ENCODE results near the gene TIRAP.

TIRAP gene

GRCh38 chr11:126327281-126328000, 44.5 kb downstream of the TIRAP start:
- no peak for DNase-seq

- DNase-seq, result no peak
Observed at GRCh38 chr11:126328001-126328390, 45.1 kb downstream of the TIRAP start.

- no peak for DNase-seq
Observed at GRCh38 chr11:126328444-126328843, 45.6 kb downstream of the TIRAP start.

DNA sequence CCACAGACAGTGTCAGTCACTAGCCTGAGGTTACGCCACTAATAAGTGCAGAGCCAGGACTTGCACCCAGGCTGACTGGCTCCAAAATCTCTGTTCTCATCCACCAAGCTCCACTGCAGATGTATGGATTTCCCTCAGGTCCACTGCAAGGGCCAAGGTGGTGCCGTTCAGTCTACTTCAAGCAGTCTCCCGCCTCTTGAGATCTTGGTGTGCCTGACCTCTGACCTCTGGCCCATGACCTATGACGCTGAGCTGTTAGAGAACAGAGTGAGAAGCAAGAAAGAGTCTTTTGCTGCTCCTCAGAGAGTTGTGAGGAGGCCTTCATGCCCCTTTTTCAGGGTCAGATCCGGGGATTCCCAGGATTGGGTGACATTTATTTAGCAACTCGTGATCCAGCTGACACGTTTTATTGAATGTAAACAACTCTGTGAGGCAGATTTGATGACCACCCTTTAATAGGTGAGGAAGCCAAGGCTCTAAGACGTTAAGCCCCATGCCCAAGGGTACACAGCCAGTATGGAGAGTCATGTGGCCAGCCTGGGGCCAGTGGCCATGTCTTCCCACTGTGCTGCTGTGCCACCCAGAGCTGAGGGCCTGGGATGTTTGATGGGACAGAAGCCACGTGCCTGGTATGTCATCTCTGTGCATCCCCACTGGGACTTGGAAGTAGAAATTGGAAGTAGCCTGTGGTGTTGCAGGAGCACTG, 46.2 kb downstream of the TIRAP start:
- no peak for DNase-seq

DNA sequence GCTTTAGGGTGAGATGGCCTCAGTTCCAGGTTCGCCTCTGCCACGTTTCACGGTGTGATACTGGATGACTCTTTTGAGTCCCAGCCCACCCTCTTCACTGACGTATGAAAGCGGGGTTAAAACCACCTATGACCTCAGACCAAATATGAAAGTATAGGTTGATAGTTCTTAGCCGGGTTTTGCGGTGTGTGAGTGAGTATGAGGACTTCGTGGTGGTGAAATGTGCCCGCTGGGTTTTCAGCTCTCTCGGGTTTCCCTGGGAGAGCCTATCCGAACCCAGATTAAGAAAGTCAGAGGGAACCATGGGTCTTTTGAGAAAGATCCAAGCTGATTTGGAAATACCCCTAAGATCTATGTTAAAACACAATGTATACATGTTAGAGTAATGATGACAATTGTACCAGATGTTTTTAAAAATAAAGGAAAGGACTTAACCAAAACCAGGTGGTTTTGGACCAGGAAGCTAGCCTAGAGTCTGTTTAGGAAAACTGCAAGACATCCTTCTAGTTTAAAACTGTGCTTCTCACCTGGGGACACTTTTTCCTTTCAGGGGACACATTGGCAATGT, 46.8 kb downstream of the TIRAP start:
- DNase-seq, result peak; percentile 27 to 34

DNA sequence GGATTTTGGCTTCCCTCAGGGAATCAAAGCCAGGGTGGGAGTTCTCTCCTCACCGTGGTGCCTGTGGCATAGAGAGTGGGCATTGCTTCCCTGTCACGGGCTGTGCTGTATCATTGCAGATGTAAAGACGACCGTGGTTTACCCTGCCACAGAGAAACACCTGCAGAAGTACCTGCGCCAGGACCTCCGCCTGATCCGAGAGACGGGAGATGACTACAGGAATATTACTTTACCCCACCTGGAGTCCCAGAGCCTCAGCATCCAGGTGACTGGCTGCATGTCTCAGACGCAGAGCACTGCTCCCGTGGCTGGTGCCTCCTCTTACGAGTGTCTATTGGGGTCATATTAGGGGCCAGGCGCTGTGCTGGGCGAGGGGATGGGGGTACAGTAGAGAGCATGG, 48.4 kb downstream of the TIRAP start:
- no peak for DNase-seq

GRCh38 chr11:126332221-126332711, 49.4 kb downstream of the TIRAP start:
- peak; percentile 32 to 36 for DNase-seq

DNA sequence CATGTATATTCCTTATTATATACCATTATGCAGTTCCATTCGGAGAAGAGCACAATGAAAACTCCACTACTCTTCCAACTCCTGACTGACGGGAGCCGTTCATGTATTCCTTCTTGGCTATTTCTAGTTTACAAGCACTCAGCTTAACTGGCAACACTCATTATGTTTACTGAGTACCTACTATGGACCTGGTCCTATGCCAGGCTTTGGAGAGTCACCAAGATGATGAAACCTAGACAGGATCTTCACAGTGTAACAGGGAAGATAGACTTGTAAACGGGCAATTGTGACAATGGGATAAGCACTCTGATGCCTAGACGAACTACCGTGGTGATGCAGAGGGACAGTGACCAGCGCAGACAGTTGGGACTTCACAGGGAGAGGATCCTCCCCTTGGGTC, 50.2 kb downstream of the TIRAP start:
- no peak for DNase-seq

GRCh38 chr11:126334659-126335462, 52.0 kb downstream of the TIRAP start:
- no peak for DNase-seq

DNA sequence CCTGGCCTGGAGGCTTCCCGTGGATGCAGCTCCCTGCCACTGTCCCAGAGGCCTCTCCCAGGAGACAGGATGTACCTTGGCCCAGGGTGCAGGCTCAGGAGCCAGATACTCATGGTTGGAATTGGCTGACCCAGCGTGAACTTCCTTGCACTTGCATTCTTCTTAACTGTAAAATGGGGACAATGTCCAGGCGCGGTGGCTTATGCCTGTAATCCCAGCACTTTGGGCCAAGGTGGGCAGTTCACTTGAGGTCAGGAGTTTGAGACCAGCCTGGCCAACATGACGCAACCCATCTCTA, 52.5 kb downstream of the TIRAP start:
- no peak for DNase-seq

DNA sequence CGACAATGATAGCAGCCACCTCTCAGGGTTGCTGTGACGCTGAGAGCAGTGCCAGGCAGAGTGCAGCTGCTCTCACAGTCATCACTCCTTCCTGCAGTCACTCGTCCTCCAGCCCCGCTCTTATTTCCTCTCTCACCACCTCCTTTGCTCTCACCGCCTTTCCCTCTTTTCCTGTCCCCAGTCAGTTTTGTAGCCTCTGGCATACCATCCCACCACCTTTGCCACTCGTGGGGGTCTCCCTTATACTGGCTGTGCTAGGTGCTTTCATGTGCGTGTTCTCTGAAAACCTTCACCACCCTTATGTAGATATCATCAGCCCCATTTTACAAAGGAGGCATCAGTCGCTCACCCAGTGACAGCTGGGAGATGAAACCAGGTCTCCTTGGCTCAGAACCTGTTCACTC, 53.2 kb downstream of the TIRAP start:
- DNase-seq, result no peak

DNA sequence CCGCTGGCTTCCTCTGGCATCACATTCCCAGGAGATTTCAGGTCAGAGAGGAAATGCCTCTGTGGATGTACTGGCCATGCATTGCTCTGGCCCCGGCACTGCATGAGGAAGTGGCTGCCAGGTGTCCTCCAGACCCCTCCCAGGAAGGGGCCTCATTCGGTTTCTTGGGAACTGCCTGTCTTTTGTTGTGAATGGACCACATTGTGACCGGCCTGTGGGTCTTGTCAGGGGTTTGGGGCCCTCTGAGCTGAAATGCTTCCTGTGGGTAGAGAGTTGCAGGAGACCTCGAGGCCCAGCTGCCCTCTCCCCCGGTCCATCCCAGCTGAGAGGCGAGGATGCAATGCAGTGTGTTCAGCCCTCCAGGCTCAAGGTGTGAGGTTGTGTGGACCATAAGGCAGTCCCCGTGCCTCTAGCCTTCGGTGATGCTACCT, 53.8 kb downstream of the TIRAP start:
- DNase-seq, result no peak

DNA sequence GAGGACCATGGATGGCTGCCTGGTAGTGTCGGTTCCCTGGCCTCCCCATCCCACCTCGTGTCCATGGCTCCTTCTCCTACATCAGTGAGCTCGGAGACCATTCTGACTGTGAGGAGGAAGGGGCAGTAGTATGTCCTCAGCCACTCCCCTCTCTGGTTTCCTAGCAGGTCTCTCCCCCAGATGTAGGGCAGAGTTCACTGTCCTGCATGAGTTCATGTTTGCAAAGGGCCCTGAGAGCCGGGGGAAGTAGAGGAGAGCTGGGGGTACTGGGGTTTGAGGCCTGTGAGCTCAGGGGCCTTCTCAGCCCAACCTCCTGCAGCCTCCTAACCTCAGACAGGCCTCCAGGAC, 54.2 kb downstream of the TIRAP start:
- no peak for DNase-seq

DNA sequence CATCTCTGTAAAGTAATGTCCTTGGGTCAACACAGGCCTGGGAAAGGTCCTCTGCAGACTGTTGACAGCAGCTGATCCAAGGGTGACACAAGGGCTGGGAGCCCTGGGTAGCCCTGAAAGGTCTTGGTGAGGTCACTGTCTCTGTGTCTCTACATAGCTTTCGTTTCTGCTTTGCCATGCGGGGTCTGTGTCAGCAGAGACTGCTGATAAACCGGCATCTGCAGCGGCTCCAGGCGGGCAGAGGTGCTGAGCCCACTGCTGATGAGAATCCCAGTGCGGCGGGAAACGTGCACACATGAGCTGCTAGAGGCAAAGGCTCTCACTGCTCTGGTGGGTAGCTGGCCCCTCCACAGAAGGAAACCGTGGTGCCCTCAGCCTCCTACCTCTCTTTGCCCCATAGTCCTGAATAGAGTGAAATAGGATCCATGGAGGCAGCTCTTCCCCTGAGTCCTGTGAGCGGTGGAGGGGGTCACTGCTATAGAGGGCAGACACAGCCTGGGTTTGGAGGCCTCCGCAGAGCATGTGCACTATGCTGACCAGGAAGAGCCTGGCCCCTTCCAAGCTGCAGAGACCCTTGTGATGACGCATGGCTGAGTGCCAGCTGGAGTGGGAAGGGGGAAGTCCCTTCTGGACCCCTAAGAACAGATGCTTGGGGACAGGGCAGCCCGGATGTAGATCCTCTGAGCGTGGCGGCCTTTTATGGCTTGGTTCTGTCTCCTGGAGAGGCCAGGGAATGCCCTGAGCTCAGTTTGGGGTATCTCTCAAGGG, 54.8 kb downstream of the TIRAP start:
- no peak for DNase-seq

GRCh38 chr11:126338346-126339055, 55.6 kb downstream of the TIRAP start:
- DNase-seq, result no peak

GRCh38 chr11:126339073-126339862, 56.4 kb downstream of the TIRAP start:
- no peak for DNase-seq

DNA sequence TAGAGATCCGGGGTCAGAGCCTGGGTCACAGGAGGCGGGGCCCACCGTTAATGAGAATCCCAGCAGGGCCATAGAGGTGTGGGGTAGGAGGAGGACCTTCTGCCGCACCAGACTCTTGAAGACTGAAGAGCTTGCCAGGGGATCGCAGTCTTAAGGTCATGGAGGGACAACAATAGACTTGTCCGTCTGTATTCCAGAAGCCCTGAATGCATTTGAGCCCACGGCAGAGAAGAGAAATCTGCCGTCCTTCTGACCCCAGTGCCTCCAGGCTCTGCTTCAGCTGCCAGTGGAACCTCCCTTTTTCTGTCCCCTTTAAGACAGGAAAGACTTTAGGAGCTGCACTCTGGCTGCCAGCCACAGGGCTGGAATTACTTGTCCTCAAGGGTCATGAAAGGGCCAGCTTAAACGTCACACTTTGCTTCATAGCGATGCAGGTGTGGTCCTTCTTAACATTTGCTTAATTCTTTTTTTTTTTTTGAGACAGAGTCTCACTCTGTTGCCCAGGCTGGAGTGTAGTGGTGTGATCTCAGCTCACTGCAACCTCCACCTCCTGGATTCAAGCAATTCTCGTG, 57.1 kb downstream of the TIRAP start:
- DNase-seq, result no peak

- DNase-seq, result no peak
Observed at GRCh38 chr11:126340960-126341606, 58.2 kb downstream of the TIRAP start.

DNA sequence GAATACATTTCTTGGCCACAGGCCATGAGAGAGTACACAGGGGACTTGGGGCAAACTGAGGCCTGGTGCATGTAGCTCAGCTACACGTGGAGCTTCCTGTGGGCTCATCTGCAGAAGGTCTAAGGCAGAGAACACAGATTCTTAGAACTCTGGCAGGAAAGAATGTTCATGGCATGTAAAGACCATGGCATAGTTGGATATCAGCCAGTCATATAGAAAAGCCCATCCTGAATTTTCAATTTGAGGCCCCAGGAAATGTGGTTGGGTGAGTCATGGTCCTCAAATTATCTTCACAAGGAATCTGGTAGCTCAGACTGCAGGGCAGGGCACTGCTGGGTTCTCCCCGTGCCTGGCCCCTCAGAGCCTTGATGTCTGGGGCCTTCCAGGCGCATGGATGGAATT, 58.9 kb downstream of the TIRAP start:
- no peak for DNase-seq

GRCh38 chr11:126343051-126343450, 60.2 kb downstream of the TIRAP start:
- DNase-seq, result no peak
